Epithelial cell of esophagus (primary cell): ENCODE data around the gene PERCC1.

ENCODE experiments used
- DNase-seq: peaks from one replicate; pipeline ENCODE4 v3.0.0; 2010; ENCODE audit warnings: low read depth
- H3K4me3 ChIP-seq: 2 replicates; pipeline ENCODE4 v1.5.1; 2011; ENCODE audit warnings: mild to moderate bottlenecking, low read length, control low read depth
- CTCF ChIP-seq: IDR thresholded peaks from 2 replicates; pipeline ENCODE4 v1.5.1; 2011; ENCODE audit warnings: low read depth, mild to moderate bottlenecking, low read length, control low read depth, inconsistent platforms; ENCODE audit not compliant: insufficient read depth; ENCODE audit errors: missing control alignments

The PERCC1 gene

GRCh38 chr16:1444730-1445517, 14.0 kb downstream of the PERCC1 start:
- no peak for DNase-seq
- TF ChIP-seq CTCF = no peak

GRCh38 chr16:1445518-1446203, 14.8 kb downstream of the PERCC1 start:
- no peak for DNase-seq
- H3K4me3 ChIP-seq = no peak overlapping the region

More at GRCh38 chr16:1444730-1445517, 14.0 kb downstream of the PERCC1 start:
- no peak overlapping the region for H3K4me3 ChIP-seq

GRCh38 chr16:1446296-1447080, 15.6 kb downstream of the PERCC1 start:
- H3K4me3 ChIP-seq = no peak overlapping the region
- TF ChIP-seq CTCF = no peak
- DNase-seq = no peak

More at GRCh38 chr16:1445518-1446203, 14.8 kb downstream of the PERCC1 start:
- TF ChIP-seq CTCF = no peak

GRCh38 chr16:1447965-1448364, 17.1 kb downstream of the PERCC1 start:
- TF ChIP-seq CTCF = no peak
- H3K4me3 ChIP-seq = no peak overlapping the region
- DNase-seq = no peak

- TF ChIP-seq CTCF = no peak
- DNase-seq = no peak
- H3K4me3 ChIP-seq = no peak overlapping the region
These were observed 17.7 kb downstream of the PERCC1 start for GRCh38 chr16:1448536-1449116.

- DNase-seq = no peak
- no peak overlapping the region for H3K4me3 ChIP-seq
- TF ChIP-seq CTCF = no peak
These were observed 18.4 kb downstream of the PERCC1 start for GRCh38 chr16:1449201-1449788.
